HL-60 (cell line): ENCODE measurements around the gene FIS1.

Experiments
- CTCF ChIP-seq: IDR thresholded peaks from one replicate; pipeline ENCODE4 v1.5.1; 2011; ENCODE audit warnings: low read length, control low read depth, inconsistent platforms; ENCODE audit not compliant: insufficient read depth
- GABPA ChIP-seq: IDR thresholded peaks from 2 replicates; pipeline ENCODE4 v1.6.1; 2012; ENCODE audit warnings: low read depth
- POLR2AphosphoS5 ChIP-seq: IDR thresholded peaks from 2 replicates; pipeline ENCODE4 v1.6.1; 2012; ENCODE audit warnings: low read depth
- REST ChIP-seq: IDR thresholded peaks from 2 replicates; pipeline ENCODE4 v1.6.1; 2012; ENCODE audit warnings: low read depth; ENCODE audit not compliant: insufficient replicate concordance

GRCh38 chr7:101271021-101271420 is 26.1 kb upstream of the FIS1 start:
- TF ChIP-seq CTCF (no peak), REST (no peak), POLR2AphosphoS5 (no peak), GABPA (no peak)
